ENCODE results near the gene PLD4. TPM values are rescaled to one million over a fixed set of nuclear protein-coding genes. Genes with fewer than 3 reads are reported as not detected.

PLD4 gene
- total RNA-seq, 2 donors from 2014 or later, result not detected

DNA sequence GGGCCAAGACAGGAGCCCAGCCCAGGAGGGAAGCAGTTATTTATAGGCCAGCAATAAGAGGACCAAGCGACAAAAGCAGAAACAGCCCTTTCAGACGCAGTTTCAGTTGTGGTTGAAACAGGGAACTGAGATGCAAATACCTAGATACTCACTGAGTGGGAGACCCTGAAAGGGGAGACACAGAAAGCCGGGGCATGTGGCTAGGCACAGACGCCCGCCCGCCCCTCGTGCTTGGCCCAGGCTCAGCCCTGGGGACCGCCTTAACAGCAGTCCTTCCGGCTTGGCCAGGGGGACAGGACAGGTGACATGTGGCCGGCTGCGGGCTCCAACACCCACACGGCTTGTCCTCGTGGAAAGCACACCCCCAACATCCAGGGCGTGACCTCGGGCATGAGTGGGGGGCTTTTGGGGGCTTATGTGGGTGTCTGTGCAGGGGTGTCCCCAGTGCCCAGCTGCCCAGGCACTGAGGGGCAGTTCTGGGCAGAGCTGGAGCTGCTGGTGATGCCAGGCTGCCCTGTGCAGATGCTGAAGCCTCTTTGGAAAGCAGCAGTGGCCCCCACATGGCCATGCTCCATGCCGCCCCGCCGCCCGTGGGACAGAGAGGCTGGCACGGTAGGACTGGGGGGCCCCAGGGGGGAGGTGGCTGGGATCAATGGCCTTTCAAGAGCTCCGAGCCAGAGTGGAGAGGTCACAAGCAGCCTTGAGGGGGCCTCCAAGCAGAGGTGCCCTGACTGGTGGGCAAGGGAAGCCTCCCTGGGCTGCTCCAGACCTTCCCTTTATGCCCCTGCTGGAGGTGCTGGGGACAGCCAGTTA lies 2.1 kb downstream of the PLD4 start:
- peak; percentile 73 for ATAC-seq (replicated peaks)
- Mint-ChIP-seq H3K27me3 (no peaks in the 10 kb centered on the region), H3K27ac (no peak overlapping the region), H3K4me1 (no peaks in the 10 kb centered on the region), H3K9me3 (no peaks in the 10 kb centered on the region), H3K4me3 (no peak overlapping the region), H3K36me3 (ENCODE audit: low read depth) (no peaks in the 10 kb centered on the region)

DNA sequence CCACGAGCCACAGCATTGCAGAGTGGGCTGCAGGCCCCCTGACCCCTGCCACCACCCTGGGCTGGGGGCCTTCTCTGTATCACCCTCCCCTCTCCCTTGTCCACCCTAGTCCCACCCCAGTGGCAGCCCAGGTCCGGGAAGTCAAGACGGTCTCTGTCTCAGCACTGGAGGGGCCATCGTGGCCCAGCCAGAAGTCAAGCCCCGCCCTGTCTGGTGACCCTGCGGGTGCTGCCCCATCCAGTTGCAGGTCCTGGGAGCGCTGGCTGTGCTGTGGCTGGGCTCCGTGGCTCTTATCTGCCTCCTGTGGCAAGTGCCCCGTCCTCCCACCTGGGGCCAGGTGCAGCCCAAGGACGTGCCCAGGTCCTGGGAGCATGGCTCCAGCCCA lies 2.7 kb downstream of the PLD4 start:
- Mint-ChIP-seq H3K27ac (no peak overlapping the region), H3K9me3 (no peaks in the 10 kb centered on the region), H3K4me3 (no peak overlapping the region), H3K27me3 (no peaks in the 10 kb centered on the region), H3K36me3 (ENCODE audit: low read depth) (no peaks in the 10 kb centered on the region), H3K4me1 (no peaks in the 10 kb centered on the region)
- no peak for ATAC-seq (replicated peaks)

DNA sequence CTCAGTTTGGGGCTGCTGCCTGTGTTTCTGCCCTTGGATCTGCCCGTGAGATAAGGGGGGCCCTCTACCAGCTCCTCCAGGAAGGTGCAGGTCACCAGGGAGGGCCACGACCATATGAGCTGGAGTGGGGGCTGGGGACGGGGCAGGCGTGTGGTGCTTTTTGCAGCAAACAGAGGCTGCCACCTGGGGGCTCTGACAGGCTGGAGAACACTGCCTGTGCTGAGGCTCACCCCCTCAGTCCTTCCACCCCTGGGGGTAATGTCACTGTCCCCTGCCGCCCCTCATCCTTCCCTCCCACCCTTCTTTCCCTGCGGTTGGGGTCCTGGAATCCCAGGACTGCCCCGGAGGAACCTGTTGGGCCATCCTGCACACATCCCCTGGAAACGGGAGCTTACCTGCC lies 3.2 kb downstream of the PLD4 start:
- H3K4me1 Mint-ChIP-seq, result no peaks in the 10 kb centered on the region
- no peak for ATAC-seq (replicated peaks)
- H3K9me3 Mint-ChIP-seq, result no peaks in the 10 kb centered on the region
- H3K27me3 Mint-ChIP-seq, result no peaks in the 10 kb centered on the region
- H3K36me3 Mint-ChIP-seq (ENCODE audit: low read depth), result no peaks in the 10 kb centered on the region
- H3K27ac Mint-ChIP-seq, result no peak overlapping the region
- no peak overlapping the region for H3K4me3 Mint-ChIP-seq

DNA sequence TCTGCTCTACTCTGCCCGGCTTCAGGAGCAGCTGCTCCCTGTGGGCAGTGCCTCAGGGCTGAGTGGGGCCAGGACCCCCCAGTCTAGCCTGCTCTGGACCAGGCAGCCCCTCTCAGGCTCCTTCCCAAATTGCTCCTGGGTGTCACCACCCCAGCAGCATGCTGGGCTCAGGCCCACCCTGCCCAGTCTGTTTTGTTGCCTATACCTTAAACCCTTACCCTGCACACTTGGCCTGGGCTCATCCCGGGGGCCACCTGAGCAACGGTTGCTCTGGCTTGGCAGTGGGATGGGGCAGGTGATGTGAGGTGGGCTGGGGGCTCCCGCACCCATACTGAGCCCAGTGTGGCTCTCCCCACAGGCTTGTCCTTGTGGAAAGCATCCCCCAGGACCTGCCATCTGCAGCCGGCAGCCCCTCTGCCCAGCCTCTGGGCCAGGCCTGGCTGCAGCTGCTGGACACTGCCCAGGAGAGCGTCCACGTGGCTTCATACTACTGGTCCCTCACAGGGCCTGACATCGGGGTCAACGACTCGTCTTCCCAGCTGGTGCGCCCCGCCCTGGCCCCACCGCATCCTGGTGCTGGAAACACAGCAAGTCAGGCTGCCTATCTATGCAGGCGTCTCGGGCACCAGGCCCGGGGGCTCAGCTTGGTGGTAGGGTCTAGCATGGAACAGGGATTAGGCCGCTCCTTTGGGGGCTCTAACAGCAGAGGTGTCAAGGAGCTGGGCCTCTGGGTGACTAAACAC lies 3.9 kb downstream of the PLD4 start:
- H3K4me3 Mint-ChIP-seq, result no peak overlapping the region
- H3K4me1 Mint-ChIP-seq, result no peaks in the 10 kb centered on the region
- no peaks in the 10 kb centered on the region for H3K9me3 Mint-ChIP-seq
- no peaks in the 10 kb centered on the region for H3K27me3 Mint-ChIP-seq
- H3K36me3 Mint-ChIP-seq (ENCODE audit: low read depth), result no peaks in the 10 kb centered on the region
- no peak overlapping the region for H3K27ac Mint-ChIP-seq
- no peak for ATAC-seq (replicated peaks)

DNA sequence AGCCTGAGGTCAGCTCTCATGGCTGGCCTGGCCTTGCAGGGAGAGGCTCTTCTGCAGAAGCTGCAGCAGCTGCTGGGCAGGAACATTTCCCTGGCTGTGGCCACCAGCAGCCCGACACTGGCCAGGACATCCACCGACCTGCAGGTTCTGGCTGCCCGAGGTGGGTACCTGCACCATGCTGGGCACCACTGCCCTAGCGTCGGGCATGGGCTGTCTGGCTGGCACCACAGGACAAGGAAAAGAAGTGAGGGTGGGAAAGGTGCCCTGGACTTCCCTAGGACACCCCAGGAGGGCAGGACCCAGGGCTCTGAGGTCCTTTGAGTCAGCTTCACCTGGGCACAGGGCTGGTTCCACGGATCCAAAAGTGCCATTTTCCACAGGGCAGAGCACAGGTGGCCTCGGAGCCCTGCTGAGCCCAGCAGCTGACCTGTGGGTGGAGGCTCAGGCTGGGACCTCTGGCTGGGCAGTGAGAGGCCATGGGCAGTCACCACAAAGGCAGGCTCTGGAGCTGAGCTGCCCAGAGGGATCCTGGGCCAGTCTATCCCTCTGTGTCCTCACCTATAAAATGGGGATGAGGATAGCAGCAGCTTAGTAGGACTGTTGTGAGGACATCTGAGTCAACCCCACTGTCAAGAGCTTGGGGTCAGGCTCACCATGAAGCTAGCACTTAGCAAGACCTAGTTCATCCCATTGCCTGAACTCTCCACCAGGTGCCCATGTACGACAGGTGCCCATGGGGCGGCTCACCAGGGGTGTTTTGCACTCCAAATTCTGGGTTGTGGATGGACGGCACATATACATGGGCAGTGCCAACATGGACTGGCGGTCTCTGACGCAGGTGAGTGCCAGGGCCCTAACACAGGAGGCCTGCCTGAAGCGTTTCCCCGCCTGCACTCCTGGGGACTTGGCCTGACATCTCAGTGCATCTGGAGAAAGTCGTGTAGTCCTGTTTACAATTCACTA lies 4.9 kb downstream of the PLD4 start:
- H3K36me3 Mint-ChIP-seq (ENCODE audit: low read depth), result no peaks in the 10 kb centered on the region
- H3K9me3 Mint-ChIP-seq, result no peaks in the 10 kb centered on the region
- H3K27ac Mint-ChIP-seq, result no peak overlapping the region
- no peak for ATAC-seq (replicated peaks)
- H3K4me3 Mint-ChIP-seq, result no peak overlapping the region
- no peaks in the 10 kb centered on the region for H3K4me1 Mint-ChIP-seq
- H3K27me3 Mint-ChIP-seq, result peaks cover 2% of the 10 kb centered on the region

DNA sequence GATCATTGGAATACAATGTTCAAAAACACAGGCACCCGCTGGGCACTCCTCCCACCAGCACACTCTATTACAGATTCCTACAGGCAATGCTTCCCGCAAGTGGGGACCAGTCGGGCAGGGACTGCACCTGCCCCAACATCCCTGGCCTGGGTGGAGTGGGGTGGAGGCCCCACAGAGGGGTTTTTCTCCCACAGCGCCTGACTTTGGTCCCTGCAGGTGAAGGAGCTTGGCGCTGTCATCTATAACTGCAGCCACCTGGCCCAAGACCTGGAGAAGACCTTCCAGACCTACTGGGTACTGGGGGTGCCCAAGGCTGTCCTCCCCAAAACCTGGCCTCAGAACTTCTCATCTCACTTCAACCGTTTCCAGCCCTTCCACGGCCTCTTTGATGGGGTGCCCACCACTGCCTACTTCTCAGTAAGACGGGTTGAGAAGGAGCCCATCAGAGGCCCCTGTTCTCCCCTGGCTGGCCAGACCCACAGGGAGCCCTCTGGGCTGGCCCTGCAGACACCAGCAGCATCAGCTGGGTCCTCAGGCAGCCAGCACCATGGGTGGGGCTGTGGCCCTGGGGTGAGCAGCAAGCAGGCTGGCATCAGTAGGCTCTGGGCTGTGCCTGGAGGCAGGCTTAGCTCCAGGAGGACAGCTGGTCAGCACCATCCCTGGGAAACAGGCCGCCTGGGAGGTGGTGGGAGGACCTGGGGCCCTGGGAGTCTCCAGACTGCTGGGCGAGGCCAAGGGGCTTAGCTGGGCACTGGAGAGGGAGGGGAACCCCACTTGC lies 6.0 kb downstream of the PLD4 start:
- Mint-ChIP-seq H3K36me3 (ENCODE audit: low read depth) (no peaks in the 10 kb centered on the region), H3K4me3 (no peak overlapping the region), H3K9me3 (no peaks in the 10 kb centered on the region), H3K27ac (no peak overlapping the region), H3K4me1 (no peaks in the 10 kb centered on the region), H3K27me3 (peaks cover 4% of the 10 kb centered on the region)
- ATAC-seq (replicated peaks), result no peak

DNA sequence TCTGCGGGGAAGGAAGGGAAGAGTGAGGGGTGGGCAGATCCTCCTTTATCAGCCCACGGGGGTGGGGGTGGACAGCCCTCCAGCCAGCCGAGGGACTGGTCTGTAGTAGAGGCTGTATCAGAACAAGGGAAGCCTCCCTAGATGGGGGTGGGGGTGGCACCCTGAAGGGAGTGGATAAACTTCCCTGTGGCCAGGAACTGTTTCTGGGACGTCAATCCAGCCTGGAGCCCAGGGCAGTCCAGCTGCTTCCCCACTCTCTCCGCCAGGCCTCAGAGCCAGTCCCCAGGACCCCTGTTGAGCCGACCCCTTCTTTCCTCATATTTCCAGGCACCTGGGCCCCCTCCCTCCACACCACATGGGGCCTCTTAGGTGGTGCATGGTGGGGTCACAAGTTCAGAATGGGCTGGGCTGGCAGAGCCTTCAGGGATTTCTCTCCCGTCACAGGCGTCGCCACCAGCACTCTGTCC lies 6.7 kb downstream of the PLD4 start:
- H3K27ac Mint-ChIP-seq, result no peak overlapping the region

DNA sequence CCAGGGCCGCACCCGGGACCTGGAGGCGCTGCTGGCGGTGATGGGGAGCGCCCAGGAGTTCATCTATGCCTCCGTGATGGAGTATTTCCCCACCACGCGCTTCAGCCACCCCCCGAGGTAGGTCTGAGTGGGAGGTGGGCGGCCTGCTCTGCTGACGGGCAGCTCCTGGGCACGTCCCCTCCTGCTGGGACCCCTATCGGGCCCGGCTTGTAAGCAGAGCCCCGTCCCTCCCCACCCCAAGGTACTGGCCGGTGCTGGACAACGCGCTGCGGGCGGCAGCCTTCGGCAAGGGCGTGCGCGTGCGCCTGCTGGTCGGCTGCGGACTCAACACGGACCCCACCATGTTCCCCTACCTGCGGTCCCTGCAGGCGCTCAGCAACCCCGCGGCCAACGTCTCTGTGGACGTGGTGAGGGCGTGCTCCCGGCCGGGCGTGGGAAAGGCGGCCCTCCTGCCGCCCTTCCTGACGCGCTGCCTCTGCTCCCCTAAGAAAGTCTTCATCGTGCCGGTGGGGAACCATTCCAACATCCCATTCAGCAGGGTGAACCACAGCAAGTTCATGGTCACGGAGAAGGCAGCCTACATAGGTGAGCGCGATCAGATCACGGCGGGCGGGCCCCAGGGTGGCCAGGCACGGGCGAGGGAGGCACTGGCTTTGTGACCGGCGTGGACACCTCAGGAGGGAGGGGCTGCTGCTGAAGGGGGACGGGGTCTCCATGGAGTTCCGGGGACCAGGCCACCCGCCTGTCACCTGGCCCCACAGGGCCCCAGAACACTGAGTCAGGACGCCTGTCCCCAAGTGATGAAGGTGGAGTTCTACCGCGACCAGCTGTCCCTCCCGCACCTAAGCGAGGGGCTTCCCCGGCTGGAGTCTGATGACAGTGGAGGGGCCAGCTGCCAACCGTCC lies 7.3 kb downstream of the PLD4 start:
- H3K36me3 Mint-ChIP-seq (ENCODE audit: low read depth), result no peaks in the 10 kb centered on the region

More for the DNA sequence above, 6.7 kb downstream of the PLD4 start:
- no peak overlapping the region for H3K4me3 Mint-ChIP-seq
- H3K9me3 Mint-ChIP-seq, result no peaks in the 10 kb centered on the region
- H3K4me1 Mint-ChIP-seq, result no peaks in the 10 kb centered on the region
- H3K27me3 Mint-ChIP-seq, result peaks cover 4% of the 10 kb centered on the region
- no peaks in the 10 kb centered on the region for H3K36me3 Mint-ChIP-seq (ENCODE audit: low read depth)
- ATAC-seq (replicated peaks), result no peak

DNA sequence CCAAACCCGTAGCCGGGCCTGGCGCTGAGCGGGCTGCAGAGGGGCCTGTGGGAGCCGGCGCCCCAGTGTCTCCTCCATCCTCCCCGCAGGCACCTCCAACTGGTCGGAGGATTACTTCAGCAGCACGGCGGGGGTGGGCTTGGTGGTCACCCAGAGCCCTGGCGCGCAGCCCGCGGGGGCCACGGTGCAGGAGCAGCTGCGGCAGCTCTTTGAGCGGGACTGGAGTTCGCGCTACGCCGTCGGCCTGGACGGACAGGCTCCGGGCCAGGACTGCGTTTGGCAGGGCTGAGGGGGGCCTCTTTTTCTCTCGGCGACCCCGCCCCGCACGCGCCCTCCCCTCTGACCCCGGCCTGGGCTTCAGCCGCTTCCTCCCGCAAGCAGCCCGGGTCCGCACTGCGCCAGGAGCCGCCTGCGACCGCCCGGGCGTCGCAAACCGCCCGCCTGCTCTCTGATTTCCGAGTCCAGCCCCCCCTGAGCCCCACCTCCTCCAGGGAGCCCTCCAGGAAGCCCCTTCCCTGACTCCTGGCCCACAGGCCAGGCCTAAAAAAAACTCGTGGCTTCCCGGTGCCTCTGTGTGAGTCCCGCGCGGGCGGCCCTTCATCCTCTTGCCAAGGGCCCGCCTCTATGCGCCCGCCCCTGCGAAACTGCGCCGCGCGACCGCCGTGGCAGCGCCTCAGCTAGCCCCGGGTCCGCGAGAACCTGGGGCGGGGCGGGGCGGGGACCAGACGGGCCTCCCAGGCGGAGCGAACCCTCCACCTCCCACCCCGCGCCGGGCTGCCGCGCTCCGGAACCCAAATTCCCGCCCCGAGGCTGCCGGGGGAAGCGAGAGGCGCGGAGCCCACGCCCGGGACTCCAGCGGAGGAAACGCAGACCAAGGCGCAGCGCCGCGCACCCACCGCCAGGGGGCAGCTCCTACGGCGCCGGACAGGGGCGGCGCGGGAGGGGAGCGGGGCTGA lies 8.3 kb downstream of the PLD4 start:
- Mint-ChIP-seq H3K9me3 (no peaks in the 10 kb centered on the region), H3K27me3 (peaks cover 4% of the 10 kb centered on the region), H3K4me3 (peak overlapping the region; percentile 17), H3K27ac (no peak overlapping the region), H3K36me3 (ENCODE audit: low read depth) (no peaks in the 10 kb centered on the region), H3K4me1 (no peaks in the 10 kb centered on the region)
- ATAC-seq (replicated peaks), result peak; percentile 88

More for the DNA sequence above, 7.3 kb downstream of the PLD4 start:
- Mint-ChIP-seq H3K4me1 (no peaks in the 10 kb centered on the region), H3K4me3 (no peak overlapping the region), H3K27me3 (peaks cover 4% of the 10 kb centered on the region), H3K27ac (no peak overlapping the region), H3K9me3 (no peaks in the 10 kb centered on the region)
- no peak for ATAC-seq (replicated peaks)

DNA sequence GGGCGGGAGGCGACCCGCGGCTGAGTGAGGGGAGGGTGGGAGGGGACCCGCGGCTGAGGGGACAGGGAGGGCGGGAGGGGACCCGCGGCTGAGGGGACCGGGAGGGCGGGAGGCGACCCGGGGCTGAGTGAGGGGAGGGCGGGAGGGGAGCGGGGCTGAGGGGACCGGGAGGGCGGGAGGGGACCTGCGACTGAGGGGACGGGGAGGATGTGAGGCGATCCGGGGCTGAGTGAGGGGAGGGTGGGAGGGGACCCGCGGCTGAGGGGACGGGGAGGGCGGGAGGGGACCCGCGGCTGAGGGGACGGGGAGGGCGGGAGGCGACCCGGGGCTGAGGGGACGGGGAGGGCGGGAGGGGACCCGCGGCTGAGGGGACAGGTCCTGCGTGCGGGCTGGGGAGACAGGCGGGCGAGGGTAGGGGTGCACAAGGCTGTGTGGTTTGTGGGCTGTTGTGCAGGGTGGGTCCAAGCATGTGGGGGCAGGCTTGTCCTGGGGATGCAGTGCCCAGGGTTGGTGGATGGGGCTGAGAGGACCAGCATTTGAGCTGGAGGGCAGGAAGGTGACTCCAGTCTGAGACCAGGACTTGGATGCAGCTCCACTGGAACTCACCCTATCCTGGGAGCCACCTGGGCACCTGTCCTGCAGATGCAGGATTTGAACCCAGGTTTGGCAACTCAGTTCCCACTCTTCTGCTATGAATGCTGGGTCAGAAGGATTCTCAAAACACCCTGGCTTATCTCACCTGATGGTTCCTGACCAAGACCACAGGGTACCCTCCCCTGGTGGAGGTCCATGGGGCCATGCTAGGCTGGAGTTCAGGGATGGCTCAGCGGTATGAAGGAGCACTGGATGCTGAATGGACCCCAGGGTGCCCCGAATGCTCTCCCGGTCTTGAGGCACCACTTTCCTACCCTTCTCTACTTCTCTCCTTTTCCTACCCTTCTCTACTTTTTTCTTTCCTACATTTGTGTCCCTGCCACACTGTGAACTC lies 9.4 kb downstream of the PLD4 start:
- Mint-ChIP-seq H3K27ac (no peak overlapping the region), H3K4me3 (peak overlapping the region; percentile 36), H3K36me3 (ENCODE audit: low read depth) (no peaks in the 10 kb centered on the region), H3K4me1 (no peaks in the 10 kb centered on the region), H3K9me3 (no peaks in the 10 kb centered on the region), H3K27me3 (peaks cover 4% of the 10 kb centered on the region)
- ATAC-seq (replicated peaks), result no peak

DNA sequence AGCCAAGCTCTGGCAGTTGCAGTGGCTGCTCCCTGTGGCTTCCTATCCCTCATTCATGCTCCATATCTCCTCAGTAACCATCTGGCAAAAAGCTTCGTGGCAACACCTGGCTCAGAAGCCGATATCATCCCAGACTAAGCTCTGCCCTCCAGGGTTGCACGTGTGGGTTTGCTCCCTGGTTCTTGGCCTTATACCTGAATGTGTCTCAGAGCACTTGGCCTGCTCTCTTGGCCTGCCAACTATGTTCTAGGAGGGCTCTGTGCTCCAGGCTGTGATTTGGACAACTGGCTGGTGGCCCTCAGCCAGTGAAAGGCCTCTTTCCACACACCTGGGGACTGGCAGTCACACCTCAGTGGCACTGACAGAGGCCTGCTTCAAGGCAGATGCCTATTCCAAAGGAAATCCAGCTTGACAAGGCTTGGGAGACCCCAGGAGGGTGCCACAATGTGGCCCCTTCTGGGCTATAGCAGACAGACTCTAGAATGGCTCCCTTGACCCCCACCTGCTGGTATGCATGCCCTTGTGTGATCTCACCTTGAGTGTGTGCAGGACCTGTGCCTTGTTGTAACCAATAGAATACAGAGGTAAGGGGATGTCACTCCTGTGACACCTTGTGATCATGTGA lies 10.5 kb downstream of the PLD4 start:
- no peaks in the 10 kb centered on the region for H3K4me1 Mint-ChIP-seq
- H3K4me3 Mint-ChIP-seq, result peak overlapping the region; percentile 36
- H3K27ac Mint-ChIP-seq, result no peak overlapping the region
- peaks cover 4% of the 10 kb centered on the region for H3K27me3 Mint-ChIP-seq
- no peaks in the 10 kb centered on the region for H3K36me3 Mint-ChIP-seq (ENCODE audit: low read depth)
- H3K9me3 Mint-ChIP-seq, result no peaks in the 10 kb centered on the region
- ATAC-seq (replicated peaks), result no peak

All from activated T-helper 17 cell treated with anti-CD3 and anti-CD28 coated beads, Interleukin-2, amount 50 U/mL, for 72 hours (primary cell).